ENCODE measurements around the gene PASK. TPM values are rescaled to one million over a fixed set of nuclear protein-coding genes. Genes with fewer than 3 reads are reported as not detected.

Gene PASK
- total and polyA plus RNA-seq, 2 of the 4 experiments (the other 2 are of a cell fraction) = 4.1 TPM

DNA sequence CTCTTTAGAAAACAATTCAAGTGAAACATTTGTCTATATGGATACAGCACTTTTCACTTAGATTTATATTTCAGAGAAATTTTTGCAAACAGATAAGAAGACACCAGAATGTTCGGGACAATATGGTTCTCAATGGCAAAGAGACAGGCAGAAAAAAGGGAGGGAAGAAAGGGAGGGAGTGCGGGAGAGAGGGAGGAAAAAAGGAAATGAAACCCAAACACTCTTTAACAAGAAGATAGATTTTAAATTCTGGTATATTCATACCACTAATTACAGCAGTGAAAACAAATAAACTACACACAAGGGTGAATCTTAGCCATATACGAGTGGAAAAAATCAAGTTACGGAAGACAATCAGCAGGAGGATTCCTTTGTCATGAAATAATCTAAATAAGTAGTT lies 3.0 kb downstream of the PASK start:
- Histone ChIP-seq H2BK5ac (ENCODE audit: low read depth, low read length, poor library complexity, severe bottlenecking) (no peak overlapping the region), H3K14ac (replicated peaks; ENCODE audit: low read depth, low read length) (no peak overlapping the region), H2BK15ac (ENCODE audit: low read depth, low read length) (no peak overlapping the region), H3K9ac (ENCODE audit: low read depth, low read length) (no peak overlapping the region), H2AK5ac (ENCODE audit: low read depth, low read length) (no peak overlapping the region), H4K91ac (ENCODE audit: insufficient read depth, low read depth, low read length) (no peak overlapping the region), H3K4ac (ENCODE audit: low read depth, low read length) (no peak overlapping the region), H4K8ac (ENCODE audit: low read depth in 2 of 2, low read length in 2 of 2) (no peak overlapping the region), H3K4me2 (ENCODE audit: low read depth, low read length) (no peak overlapping the region), H4K5ac (ENCODE audit: low read depth, low read length) (no peak overlapping the region), H2BK120ac (ENCODE audit: low read depth, low read length) (no peak overlapping the region), H3K9me1 (ENCODE audit: insufficient read depth, low read length) (peaks cover 4% of the 10 kb centered on the region), H2AFZ (replicated peaks; ENCODE audit: low read length, poor library complexity) (no peak overlapping the region), H2AK9ac (replicated peaks; ENCODE audit: low read depth, low read length, poor library complexity) (no peak overlapping the region), H3K27me3 (ENCODE audit: control insufficient read depth, insufficient read depth, low read length) (no peaks in the 10 kb centered on the region), H3K27ac (ENCODE audit: insufficient read depth, low read length) (no peak overlapping the region), H3K4me1 (ENCODE audit: control insufficient read depth, insufficient read depth, low read length) (peaks cover 3% of the 10 kb centered on the region; the same call in 1 of the 2 replicates), H3K79me1 (ENCODE audit: low read depth in 1 of 2, low read length in 2 of 2) (peaks cover 10 to 16% of the 10 kb centered on the region in 2 experiments), H2BK20ac (ENCODE audit: low read depth, low read length) (no peak overlapping the region), H4K20me1 (ENCODE audit: insufficient read depth, low read length) (peaks cover 6% of the 10 kb centered on the region; the same call in 1 of the 2 replicates), H3K4me3 (ENCODE audit: insufficient read depth, low read depth, low read length) (no peak overlapping the region), H3K36me3 (ENCODE audit: control insufficient read depth, insufficient read depth, low read length) (no peaks in the 10 kb centered on the region), H3K9me3 (ENCODE audit: control insufficient read depth, insufficient read depth, low read length) (no peaks in the 10 kb centered on the region), H3K23ac (ENCODE audit: low read depth, low read length) (no peak overlapping the region), H3K56ac (ENCODE audit: extremely low read depth, insufficient read depth, low read length) (no peak overlapping the region), H3K18ac (ENCODE audit: low read depth, low read length) (no peak overlapping the region)
- ChIA-PET CTCF (no interaction called here), POLR2A (ENCODE audit: unreplicated experiment) (no interaction called here)
- ATAC-seq (ENCODE audit: low read depth) (no peak), DNase-seq (no peak)
- dilution Hi-C loops (cut with HindIII; ENCODE audit: low sequenced_read_pairs, unreplicated experiment) (no loop called here), in situ Hi-C loops (cut with MboI; ENCODE audit: low sequenced_read_pairs) (no loop called here), intact Hi-C loops (cut with micrococcal nuclease) (no loop called here)
- TF ChIP-seq RFX5 (IDR thresholded peaks at IDR 0.05; ENCODE audit: low read depth, low read length) (no peak), CHD1 (IDR thresholded peaks at IDR 0.05; ENCODE audit: low read depth, low read length) (no peak), BHLHE40 (IDR thresholded peaks at IDR 0.05; ENCODE audit: low read depth, low read length) (no peak), CEBPB (IDR thresholded peaks at IDR 0.05; ENCODE audit: low read depth, low read length) (no peak), RCOR1 (IDR thresholded peaks at IDR 0.05; ENCODE audit: insufficient replicate concordance, low read length) (no peak), MAZ (IDR thresholded peaks at IDR 0.05; ENCODE audit: borderline replicate concordance, low read depth, low read length) (no peak), POLR2A (IDR thresholded peaks at IDR 0.05; ENCODE audit: low read depth, low read length) (no peak), FOS (IDR thresholded peaks at IDR 0.05; ENCODE audit: low read depth, low read length) (no peak), SMC3 (IDR thresholded peaks at IDR 0.05; ENCODE audit: low read depth, low read length) (no peak), MXI1 (IDR thresholded peaks at IDR 0.05; ENCODE audit: borderline replicate concordance, low read depth, low read length) (no peak), MAFK (IDR thresholded peaks at IDR 0.05; ENCODE audit: low read depth, low read length) (no peak), NFE2L2 (IDR thresholded peaks at IDR 0.05; ENCODE audit: low read depth, low read length) (no peak), RAD21 (IDR thresholded peaks at IDR 0.05; ENCODE audit: low read length) (no peak)
- TF ChIP-seq, protein P1, sequence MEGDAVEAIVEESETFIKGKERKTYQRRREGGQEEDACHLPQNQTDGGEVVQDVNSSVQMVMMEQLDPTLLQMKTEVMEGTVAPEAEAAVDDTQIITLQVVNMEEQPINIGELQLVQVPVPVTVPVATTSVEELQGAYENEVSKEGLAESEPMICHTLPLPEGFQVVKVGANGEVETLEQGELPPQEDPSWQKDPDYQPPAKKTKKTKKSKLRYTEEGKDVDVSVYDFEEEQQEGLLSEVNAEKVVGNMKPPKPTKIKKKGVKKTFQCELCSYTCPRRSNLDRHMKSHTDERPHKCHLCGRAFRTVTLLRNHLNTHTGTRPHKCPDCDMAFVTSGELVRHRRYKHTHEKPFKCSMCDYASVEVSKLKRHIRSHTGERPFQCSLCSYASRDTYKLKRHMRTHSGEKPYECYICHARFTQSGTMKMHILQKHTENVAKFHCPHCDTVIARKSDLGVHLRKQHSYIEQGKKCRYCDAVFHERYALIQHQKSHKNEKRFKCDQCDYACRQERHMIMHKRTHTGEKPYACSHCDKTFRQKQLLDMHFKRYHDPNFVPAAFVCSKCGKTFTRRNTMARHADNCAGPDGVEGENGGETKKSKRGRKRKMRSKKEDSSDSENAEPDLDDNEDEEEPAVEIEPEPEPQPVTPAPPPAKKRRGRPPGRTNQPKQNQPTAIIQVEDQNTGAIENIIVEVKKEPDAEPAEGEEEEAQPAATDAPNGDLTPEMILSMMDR (conservative IDR thresholded peaks at IDR 0.05; ENCODE audit: low read depth, low read length) = no peak
- TF ChIP-seq, protein P2, sequence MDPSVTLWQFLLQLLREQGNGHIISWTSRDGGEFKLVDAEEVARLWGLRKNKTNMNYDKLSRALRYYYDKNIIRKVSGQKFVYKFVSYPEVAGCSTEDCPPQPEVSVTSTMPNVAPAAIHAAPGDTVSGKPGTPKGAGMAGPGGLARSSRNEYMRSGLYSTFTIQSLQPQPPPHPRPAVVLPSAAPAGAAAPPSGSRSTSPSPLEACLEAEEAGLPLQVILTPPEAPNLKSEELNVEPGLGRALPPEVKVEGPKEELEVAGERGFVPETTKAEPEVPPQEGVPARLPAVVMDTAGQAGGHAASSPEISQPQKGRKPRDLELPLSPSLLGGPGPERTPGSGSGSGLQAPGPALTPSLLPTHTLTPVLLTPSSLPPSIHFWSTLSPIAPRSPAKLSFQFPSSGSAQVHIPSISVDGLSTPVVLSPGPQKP (IDR thresholded peaks at IDR 0.05; ENCODE audit: borderline replicate concordance, low read depth, low read length) = no peak
- TF ChIP-seq, protein P3, sequence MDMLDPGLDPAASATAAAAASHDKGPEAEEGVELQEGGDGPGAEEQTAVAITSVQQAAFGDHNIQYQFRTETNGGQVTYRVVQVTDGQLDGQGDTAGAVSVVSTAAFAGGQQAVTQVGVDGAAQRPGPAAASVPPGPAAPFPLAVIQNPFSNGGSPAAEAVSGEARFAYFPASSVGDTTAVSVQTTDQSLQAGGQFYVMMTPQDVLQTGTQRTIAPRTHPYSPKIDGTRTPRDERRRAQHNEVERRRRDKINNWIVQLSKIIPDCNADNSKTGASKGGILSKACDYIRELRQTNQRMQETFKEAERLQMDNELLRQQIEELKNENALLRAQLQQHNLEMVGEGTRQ (IDR thresholded peaks at IDR 0.05; ENCODE audit: low read depth, low read length) = no peak
- WGBS, 2 experiments (ENCODE audit: extremely low coverage in 2 of 2, insufficient read length in 1 of 2) = no CpG with 5 or more reads among the region's 4 CpGs
- BruUV-seq (replicated peaks) = no TSS peak

All from IMR-90 (cell line).